SIG-M5 (cell line): ENCODE measurements around the gene BRI3.

ENCODE experiments used
- DNase-seq: peaks from one replicate; lab custom pipeline; 2025; lab: John Stamatoyannopoulos, UW

BRI3 gene, protein sequence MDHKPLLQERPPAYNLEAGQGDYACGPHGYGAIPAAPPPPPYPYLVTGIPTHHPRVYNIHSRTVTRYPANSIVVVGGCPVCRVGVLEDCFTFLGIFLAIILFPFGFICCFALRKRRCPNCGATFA

DNA sequence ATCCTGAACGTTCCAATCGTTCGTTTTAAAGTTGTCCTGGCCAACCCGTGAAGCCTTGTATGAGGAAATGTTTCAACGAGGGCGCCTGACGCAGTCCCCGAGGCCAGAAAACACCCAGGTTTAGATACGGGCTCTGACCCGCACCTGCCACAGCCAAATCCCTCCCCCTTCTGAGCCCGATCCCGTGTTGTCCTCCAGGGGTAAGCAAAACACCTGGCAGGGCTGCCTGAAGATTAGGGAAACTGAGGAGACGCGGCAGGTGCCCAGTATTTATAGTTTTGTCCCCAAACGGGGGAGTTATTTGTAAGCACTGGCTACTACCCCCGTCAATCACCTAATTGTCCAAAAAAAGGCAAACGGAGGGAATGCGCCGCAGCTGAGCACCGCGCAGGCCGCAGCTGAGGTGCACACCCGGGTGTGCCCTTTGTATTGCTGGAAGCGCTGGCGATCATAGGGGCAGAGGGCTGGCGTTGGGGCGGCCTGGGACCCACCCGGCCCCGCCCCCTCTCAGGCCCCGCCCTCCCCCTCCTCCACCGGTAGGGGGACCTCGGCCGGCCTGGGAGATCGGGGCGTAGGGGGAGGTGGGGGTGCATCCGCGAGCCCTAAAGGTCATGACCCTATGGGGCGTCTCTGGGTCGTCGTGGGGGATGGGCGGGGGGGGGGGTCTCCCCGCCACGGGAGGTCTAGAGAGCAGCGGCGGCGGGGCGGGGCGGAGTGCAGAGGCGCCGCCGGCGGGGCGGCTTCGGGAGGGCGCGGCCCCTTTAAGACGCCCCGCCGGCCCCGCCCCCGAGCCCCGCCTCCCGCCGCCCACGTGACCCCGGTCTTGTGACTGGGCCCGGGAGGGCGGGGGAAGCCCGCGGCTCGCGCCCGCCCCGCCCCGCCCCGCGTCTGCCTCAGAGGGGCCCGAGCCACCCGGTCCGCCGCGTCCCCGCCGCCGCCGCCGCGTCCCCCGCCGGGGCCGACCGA lies at the start of gene BRI3:
TSS of gene BRI3 (plus strand) at position 896 of the 966 bp plus-strand sequence. CDS start 110 bp downstream, outside the sequence.
- DNase-seq: no peak

DNA sequence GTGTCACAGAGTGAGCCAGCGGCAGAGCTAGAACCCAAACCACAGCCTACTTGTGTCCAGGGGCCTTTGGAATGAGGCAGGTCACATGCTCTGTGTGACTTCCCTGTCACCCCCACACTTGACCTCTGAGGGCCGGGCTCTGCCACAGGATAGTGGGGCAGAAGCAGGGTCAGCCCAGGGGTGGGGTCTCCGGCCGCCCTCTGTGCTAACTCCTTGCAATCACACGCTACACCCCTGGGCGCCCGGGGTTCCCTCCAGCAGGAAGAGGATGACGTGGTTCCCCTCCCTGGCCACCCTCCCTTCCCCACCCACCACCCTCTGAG lies 49.3 kb upstream of the BRI3 start:
- no peak for DNase-seq

DNA sequence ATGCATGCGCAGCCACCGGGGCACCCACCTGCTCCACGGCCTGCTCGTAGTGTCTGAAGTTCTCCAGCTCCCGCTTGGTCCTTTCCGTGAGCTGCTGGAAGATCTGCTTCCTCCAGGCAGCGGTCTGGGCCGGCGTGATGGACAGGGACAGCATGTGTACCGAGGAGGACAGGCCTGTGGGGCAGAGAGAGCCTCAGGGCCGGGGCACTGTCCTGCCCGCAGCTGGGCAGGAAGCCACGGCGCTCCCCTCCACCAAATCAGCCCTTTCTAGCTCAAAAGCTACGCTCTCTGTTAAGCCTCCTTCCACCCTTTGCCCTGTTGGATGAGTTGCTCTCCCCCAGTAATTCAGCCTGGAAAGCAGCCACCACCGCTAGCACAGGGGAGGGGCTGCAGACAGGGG lies 48.7 kb upstream of the BRI3 start:
- DNase-seq: no peak

DNA sequence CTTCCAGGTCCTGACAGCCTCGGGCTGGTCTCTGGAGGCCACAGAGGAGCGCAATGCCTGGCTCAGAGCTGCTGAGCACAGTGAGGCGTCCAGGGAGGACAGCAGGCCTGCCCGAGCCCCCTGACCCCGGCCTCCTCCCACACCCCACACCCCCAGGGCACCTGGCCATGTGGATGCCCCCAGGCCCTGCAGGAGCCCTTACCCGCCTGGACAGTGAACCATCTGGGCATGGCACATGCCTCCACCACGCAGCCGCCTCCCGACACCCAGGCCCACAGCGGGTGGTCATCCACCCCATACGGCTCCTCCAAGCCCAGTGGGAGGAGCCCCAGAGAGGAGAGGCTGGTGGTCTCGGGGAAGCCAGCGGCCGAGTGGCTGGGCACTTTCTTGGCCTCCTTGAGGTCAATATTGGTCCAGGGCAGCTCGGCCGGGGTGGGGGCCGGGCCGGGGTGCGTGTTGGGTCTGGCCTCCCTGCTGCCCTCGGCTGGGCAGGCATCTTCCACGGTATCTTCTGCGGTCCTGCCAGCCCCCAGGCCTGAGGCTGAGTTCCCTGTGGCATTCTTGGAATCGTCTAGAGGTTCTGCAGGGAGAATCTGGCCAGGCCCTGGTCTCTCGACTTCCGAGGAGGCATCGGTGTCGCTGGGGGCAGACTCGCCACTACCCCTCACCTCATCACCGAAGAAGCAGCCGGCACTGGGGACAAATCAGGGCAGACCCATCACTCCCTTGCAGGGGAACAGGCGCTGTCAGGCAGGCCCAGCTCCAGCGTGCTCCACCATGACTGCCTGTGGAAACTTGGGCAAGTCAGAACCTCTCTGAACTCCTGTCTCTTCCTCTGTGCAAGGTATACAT lies 48.0 kb upstream of the BRI3 start:
- DNase-seq: no peak

DNA sequence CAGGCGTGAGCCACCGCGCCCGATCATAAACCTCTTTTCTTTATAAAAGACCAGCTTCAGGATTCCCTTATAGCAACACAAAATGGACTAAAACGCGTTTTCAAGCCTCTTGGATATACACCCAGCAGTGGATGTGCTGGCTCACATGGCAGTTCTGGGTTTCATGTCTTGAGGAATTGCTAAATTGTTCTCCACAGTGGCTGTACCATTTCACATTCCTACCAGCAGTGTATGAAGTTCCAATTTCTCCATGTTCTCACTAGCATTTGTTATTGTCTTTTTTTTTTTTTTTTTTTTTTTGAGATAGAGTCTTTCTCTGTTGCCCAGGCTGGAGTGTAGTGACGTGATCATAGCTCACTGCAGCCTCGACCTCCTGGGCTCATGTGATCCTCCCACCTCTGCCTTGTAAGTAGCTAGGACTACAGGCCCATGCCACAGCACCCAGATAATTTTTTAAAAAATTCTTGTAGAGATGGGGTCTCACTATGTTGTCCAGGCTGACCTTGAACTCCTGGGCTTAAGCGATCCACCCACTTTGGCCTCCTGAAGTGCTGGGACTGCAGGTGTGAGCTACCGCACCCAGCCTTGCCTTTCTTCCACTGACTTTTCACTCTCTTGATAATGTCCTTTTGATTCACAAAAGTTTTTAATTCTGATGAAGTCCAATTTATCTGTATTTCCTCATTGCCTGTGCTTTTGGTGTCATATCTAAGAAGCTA lies 46.9 kb upstream of the BRI3 start:
- no peak for DNase-seq

DNA sequence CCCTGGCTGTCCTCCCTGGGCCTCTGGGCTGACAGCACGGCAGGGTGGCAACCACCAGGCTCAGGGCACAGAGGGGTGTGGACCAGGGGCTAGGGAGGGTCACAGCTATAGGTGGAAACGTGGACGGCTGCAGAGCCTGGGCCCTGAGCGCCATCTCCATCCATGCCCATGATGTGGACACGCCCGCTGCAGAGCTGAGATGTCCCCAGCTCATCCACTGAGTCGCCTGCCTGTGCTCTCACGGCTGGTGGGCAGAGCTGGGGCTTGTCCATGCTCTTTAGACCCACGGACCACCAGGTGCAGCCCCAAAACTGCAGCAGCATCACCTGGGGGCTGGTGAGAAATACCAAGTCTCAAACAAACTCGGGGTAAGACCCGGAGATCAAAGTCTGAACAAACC lies 45.6 kb upstream of the BRI3 start:
- DNase-seq: no peak

DNA sequence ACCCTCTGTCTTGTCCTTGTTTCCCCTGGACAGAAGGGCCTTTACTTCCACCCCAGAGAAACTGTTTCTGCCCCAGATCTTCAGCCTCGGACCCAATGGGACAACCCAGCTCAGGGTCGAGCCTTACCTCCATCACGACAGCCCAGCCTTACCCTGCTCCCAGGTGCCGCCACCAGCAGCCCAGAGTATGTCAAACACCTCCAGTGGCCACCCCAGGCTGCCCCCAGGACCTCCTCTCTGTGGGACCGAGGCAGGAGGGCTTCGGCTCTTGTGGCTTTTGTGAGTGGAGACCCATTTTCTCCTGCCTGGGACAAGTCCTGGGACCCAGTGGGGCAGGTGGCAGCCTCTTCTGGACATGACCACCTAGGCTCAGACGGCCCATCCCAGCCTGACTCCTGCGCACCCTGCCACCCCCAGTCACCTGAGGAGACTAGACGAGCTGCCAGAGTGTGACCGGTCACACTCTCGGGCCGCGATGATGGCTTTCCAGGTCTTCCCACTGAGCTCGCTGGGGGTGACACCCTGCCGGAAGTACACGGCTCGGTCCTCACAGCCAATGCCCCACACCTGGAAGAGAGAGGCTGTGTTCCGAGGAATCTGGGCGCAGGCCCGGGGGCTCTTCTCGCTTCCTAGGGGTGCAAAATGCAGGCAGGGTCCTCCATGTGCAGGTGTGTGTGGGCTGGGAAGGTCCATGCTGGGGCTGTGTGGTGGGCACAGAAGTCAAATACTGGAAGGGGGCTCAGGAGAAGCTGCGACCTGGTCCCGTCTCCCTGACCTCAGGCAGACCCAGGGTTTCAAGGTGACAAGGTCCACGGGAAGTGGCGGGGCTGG lies 44.9 kb upstream of the BRI3 start:
- DNase-seq: no peak

DNA sequence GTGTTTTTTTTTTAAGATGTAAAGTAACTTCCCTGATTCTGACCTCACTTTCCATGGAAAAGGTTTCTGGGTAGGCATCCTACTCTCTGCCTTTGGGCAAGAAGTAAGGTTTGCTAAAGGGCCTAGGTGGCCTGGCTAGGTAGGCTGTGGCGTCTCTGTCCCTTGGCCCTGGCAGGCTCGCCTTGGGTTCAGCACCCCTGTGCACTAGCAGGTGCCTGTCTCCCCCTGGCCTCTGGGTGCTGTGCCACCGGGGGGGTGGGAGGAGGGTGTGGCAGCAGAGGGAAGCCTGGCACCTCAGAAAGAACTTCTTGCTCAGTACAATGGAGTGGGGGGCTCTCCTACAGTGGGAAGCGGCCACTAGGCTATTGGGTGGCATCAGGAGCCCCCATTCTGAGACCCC lies 43.4 kb upstream of the BRI3 start:
- DNase-seq: no peak

DNA sequence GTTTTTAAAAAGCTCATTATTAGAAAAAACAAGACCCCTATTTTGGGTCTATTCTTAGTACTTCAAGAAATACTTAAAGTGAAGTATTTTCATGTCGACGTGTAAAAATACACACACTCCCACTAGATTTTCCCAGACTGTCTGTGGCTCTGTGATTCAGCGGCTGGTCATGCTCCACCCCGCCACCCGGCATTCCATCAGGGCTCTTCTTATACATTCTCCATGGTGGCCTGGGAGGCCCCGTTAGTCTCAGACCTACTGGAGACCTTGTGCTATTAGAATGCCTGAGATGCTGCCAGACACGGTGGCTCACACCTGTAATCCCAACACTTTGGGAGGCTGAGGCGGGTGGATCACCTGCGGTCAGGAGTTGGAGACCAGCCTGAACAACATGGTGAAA lies 42.5 kb upstream of the BRI3 start:
- no peak for DNase-seq

DNA sequence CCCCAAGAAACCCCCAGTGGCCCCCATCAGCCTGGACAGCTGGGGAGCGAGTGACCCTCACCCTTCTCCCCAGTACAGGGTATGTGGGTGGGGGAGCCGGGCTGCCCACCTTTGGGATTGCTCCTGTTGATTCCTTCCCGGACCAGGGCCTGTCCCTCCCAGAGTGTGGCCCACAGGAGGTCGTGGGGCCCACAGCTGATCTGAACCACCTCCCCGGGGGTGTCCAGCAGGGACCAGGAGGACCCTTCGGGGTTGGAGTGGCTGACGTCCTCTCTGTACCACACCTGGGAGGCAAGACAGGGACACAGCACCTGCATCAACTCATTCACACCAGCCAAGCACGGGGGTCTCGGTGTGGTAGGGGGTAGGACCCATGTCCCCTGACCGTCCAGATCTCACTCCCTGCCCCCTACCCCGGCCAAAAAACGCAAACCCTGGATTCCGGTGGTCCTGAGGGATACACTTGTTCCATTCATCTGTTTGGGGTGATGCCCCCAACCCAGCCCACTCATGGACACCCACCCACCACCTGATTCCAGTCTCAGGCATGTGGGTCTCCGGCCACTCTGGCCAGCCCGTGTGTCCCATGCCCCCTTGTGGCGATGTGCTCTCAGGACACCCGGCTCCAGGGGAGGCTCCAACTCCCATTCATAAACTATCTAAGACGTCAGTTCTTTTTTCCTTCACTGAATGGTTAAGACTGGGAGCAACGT lies 40.4 kb upstream of the BRI3 start:
- no peak for DNase-seq

DNA sequence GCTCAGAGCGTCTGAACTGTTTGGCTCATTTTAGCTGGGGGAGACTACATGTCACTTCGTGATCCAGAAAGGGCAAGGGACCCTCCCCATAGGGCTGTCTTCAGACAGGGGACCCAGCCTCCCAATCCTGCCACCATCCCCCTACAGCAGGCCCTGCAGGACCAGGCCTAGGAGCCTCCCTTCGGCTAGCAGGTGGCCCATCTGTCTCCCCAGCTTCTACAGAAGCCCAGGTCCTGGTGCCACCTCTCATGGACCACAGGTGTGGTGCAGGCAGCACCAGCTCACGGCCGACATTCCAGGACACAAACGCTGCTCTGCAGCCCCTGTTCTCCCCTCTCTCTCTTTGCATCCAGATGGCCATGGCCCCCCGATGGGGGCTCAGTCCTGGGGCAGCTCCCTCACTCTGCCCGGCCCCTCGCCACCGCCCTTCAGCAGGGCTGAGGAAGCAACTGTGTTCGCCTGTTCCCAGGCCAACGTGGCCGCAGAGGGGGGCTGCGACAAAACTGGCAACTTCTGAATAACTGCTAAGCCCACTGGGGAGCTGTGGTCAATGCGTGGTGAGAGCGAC lies 39.7 kb upstream of the BRI3 start:
- DNase-seq: no peak

DNA sequence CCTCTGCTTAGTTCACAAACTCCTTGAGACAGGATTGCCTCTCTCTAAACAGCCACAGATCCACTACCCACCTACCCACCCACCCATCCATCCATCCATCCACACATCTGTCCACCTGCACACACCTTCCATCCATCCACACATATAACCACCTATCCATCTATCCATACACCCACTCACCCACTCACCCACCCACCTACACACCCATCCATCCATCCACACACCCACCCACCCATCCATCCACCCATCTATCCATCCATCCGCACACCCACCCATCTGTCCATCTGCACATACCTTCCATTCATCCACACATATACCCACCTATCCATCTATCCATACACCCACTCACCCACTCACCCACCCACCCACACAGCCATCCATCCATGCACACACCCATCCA lies 39.1 kb upstream of the BRI3 start:
- DNase-seq: no peak

DNA sequence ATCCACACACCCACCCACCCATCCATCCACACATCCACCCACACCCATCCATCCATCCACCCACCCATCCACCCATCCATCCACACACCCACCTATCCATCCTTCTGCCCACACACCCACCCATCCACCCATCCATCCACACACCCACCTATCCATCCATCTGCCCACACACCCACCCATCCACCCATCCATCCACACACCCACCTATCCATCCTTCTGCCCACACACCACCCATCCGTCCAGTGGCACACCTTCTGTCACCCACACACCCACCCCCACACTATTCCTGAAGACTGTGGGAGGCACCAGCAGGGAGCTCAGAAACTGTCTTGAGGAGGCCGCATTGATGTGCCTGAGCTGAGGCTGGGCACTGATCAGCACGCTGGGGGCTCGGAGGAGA lies 38.6 kb upstream of the BRI3 start:
- no peak for DNase-seq

DNA sequence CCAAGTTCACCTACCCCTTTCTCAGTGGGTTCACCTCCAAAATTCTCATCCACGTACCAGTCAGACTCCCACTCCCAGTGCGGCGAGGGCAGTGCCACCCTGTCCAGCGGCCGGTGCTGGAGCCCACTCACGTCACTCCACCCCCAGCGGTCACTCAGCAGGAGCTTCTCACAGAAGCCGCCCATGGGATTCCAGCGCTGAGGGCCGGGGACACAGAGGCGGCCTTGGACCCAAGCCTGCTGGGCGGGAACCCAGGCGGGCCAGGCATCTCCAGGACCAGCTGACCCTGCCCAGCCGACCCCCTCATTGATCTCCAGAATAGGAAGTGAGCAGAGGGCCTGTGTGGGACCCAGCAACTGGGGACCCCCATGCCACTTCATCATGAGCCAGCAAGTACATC lies 36.6 kb upstream of the BRI3 start:
- no peak for DNase-seq

DNA sequence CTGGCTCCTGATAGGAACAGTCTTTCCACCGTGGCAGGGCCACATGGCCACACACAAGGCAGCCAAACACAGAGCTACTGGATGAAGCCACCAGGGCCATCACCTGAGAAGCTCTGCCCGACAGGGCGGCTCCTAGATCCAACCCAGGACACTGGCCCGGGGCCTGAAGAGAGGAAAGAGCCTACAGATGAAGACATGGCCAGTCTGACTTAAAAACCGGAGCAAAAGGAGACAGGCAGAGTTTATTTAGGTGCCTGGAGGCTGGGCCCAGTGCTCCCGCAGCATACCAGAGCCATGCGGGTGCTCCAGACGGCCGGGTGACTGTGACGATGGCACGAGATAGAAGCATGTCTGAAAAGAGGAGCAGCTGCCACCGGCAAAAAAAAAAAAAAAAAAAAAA lies 33.3 kb upstream of the BRI3 start:
- DNase-seq: no peak

DNA sequence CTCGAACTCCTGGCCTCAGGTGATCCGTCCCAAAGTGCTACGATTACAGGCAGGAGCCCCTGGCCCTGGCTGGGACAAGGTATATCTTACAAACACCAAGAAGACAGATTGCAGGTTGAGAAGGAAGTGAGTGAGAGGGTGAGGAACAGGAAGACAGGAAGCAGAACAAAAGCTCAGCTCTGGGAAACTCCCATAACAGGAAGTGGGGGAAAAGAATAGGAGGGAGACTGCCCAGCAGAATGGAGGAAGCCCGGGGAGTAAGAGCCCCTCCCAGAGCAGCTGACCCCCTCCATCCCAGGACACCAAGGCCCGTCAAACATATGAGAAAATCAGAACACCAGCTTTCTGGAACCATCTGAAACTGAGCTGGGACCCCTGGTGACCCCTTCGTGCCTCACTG lies 32.4 kb upstream of the BRI3 start:
- no peak for DNase-seq

DNA sequence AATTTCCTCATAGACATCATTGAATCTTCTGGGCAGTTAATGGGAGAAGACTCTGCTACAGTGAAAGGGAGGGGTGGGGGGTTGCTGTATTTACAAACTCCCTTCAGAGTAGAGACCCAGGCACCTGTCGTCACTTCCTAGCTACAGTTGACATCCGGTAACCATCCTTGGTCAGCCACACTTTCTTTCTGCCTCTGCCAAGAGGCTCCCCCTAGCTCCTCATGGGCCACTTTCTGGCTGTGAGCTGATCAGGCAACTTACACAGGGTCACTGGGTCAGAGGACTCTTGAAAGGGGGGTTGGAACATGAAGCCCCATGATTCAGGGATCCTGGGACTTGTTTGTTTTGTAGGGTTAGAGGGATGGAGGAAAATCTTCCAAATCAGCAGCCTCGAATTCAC lies 30.7 kb upstream of the BRI3 start:
- DNase-seq: no peak

DNA sequence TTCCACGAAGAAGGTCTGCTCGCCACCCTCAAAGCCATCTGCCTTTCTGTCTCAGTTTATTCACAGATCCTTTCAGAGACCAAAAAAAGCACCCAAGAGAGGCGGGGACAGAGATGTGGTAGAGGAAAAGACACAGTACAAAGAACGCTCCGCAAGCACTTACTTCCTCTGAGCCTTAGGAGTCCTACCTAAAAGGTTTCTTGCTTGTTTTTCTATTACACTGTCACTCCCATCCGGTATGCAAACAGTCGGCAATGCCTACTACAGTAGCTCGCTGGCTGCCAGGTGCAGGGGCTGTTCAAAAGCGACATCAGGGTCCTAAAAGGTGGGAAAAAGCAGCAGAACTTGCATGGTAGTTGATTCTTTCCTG lies 30.3 kb upstream of the BRI3 start:
- no peak for DNase-seq

DNA sequence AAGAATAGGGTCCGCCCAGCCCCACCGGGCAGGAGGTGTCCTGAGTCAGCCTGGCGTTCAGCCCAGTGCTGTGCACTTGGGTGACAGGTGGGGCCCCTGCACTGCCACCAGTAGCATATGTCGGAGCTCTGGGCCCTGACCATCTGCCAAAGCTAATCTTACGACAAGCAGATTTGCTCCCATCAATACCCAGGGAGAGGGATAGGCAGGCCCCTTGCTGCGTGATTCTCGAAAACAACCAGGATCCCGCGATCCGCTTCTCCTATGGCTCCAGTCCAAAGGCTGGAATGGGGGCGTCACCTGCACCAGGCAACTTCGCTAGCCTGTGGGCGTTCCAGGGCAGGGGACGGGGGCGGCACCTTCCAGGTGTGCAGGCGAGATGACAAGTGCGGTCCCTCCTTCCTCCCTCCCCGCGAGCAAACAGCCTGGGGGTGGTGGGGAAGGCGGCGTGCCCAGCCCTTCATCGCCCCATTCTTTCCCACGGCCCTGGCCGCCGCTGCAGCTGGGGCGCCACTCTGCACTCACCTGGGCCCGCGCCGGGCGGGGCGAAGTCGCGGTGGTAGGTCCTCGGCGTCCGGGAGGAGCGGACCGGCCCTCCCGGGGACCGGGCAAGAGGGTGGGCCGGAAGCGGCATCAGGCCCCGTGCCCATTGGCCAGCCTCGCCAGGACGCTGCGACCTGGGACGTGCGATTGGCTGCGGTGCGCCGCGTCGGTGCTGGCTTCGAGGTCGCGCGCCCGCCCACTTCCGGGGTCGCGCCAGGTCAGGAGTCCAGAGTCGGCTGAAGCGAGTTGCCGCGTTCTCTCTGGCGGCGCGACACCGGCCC lies 29.7 kb upstream of the BRI3 start, which contains the start of gene TECPR1:
TSS of gene TECPR1 (minus strand) at position 632 of the 824 bp plus-strand sequence. CDS start 6,086 bp downstream, outside the sequence.
- peak; percentile 20 for DNase-seq
